Heart left ventricle (tissue), 16 donors: Measurements from ENCODE around the gene ZMAT5. TPM values are rescaled to one million over a fixed set of nuclear protein-coding genes. Genes with fewer than 3 reads are reported as not detected.

Experiments
- ATAC-seq, 4 donors: fragments of 200-7000 bp; cut with Tn5 transposase; one replicate each; pipeline ENCODE4 v1.9.1; 2020 to 2022; ENCODE audit warnings: moderate library complexity in 4 of 4, mild to moderate bottlenecking in 3 of 4, moderate number of reproducible peaks in 1 of 4
- DNase-seq, 5 donors: peaks; one replicate each; pipeline ENCODE4 v3.0.0-alpha.2; 2020
- H3K27ac ChIP-seq, 12 donors: fragments of 200-600 bp; sonication (generic) in 4 of 12; one replicate each; pipeline versions ENCODE4 v1.5.0 to v1.8.0; 2016 to 2022; ENCODE audit warnings: mild to moderate bottlenecking in 2 of 12
- H3K27me3 ChIP-seq, 9 donors: fragments of 200-600 bp; sonication (generic) in 2 of 9; one replicate each; pipeline versions ENCODE4 v1.5.1 to v1.8.0; 2016 to 2022; ENCODE audit warnings: mild to moderate bottlenecking in 3 of 9
- H3K36me3 ChIP-seq, 9 donors: fragments of 200-600 bp; sonication (generic) in 2 of 9; one replicate each; pipeline versions ENCODE4 v1.5.0 to v1.8.0; 2018 to 2022; ENCODE audit warnings: mild to moderate bottlenecking in 2 of 9
- H3K4me1 ChIP-seq, 12 donors: fragments of 200-600 bp; sonication (generic) in 4 of 12; one replicate each; pipeline versions ENCODE4 v1.5.0 to v1.8.0; 2016 to 2022; ENCODE audit warnings: mild to moderate bottlenecking in 3 of 12
- H3K4me3 ChIP-seq, 12 donors: fragments of 200-600 bp; sonication (generic) in 4 of 12; one replicate each; pipeline versions ENCODE4 v1.5.0 to v1.8.0; 2017 to 2022; ENCODE audit warnings: mild to moderate bottlenecking in 9 of 12, moderate library complexity in 4 of 12
- H3K9me3 ChIP-seq, 12 donors: fragments of 200-600 bp; sonication (generic) in 4 of 12; one replicate each; pipeline versions ENCODE4 v1.5.0 to v1.8.0; 2016 to 2022; ENCODE audit warnings: mild to moderate bottlenecking in 1 of 12
- CTCF ChIP-seq, 12 donors: fragments of 200-600 bp; sonication (generic) in 4 of 12; IDR thresholded peaks; one replicate each; pipeline versions ENCODE4 v1.5.0 to v1.8.0; 2018 to 2022; ENCODE audit warnings: antibody characterized with exemption in 12 of 12, mild to moderate bottlenecking in 5 of 12
- POLR2A ChIP-seq, 2 donors: fragments of 450-650 bp; IDR thresholded peaks; one replicate each; pipeline ENCODE4 v1.6.1; 2017; ENCODE audit warnings: antibody characterized with exemption in 2 of 2, mild to moderate bottlenecking in 2 of 2, moderate library complexity in 2 of 2
- WGBS, 4 donors: extraction: QIAGEN DNeasy Blood & Tissue Kit in 2 of 4; methylation state at CpG; one replicate each; pipeline versions ENCODE4 v1.1.5 to v1.1.7; 2013 to 2018; 5-methylcytosine and 5-hydroxymethylcytosine counted together
- intact Hi-C, 10 donors: fragments of 100-400 bp; cut with DNase I; formaldehyde crosslinking; loops; one replicate each; pipeline versions ENCODE4 v1.11.1 to v1.14.2; 2022
- polyA plus RNA-seq, 2 donors: library from polyadenylated mRNA; stranded (reverse); fragments of 200-250 nt; gene quantifications; one replicate each; pipeline ENCODE4 v1.2.3, GENCODE V29; 2013
- total RNA-seq, 9 donors: library from RNA; depleted of rRNA in 2 of 9; stranded (reverse); fragments of >200 nt in 2 of 9; fragmentation: NEBNext Ultra II Directional in 3 of 9; extraction: Animal tissue kit (Norgen Biotek cat#: 25700) in 3 of 9; gene quantifications; one replicate each; pipeline versions ENCODE4 v1.1.0 to v1.2.4, GENCODE V29; 2016 to 2023
- donor health status: ischemic (EF 13 %, LVEDD 7.1; RV severe dilation, severe dysfunction).
- donor health status: healthy with polysubstance abuse.
- donor health status: DM: no; HTN: yes; CAD: no.
- donor health status: DM: no; HTN: no; CAD: no.
- donor health status: ischemic (EF 25% LVEDD 6.9; RV normal size, moderate dysfunction).
- donor health status: ischemic (EF 25% LVEDD 5.7; RV mildly dilated, moderate dysfunction).
- donor health status: healthy.
- donor health status: DM: yes; HTN: yes; CAD: no.
- donor health status: ischemic (EF 35%, LVEDD 5.7; RV mildly dilated, moderate dysfunction).
- donor health status: nonischemic (EF 11% LVEDD 7.7; RV severe dilation, severe dysfunction).
- donor health status: DM: yes; HTN: yes; CAD: no.
- donor health status: PGD.
- donor health status: ischemic (EF 29% LVEDD 5.4; RV normal size, mild dysfunction).
- donor health status: nonischemic (EF 23%, LVEDD 6.1; RV moderate dilation, normal function).

ZMAT5 gene
- total and polyA plus RNA-seq, 11 donors: 19.4 to 37.2 (median 22.7) TPM

GRCh38 chr22:29684244-29684643 is 82.6 kb downstream of the ZMAT5 start:
- WGBS, 4 donors: 93 to 98% (median 96%) methylated on average over 4 of the region's 4 CpGs
- no peak for DNase-seq
- no peak overlapping the region for H3K27ac ChIP-seq
- no peak for TF ChIP-seq POLR2A (IDR thresholded peaks at IDR 0.05)
- no peak for TF ChIP-seq CTCF (IDR thresholded peaks at IDR 0.05)
- H3K27me3 ChIP-seq: no peaks in the 10 kb centered on the region
- H3K4me1 ChIP-seq: no peaks in the 10 kb centered on the region
- intact Hi-C loops: loop anchor here in 3 of 10 donors (10.0 kb wide), 2 partner anchors 321 to 401 kb away; partner anchors contain the start of gene HORMAD2 (in 3 of the 3)
- H3K9me3 ChIP-seq: no peaks in the 10 kb centered on the region
- peaks cover 0 to 90% (median 75%) of the 10 kb centered on the region in 9 donors for H3K36me3 ChIP-seq
- no peak for ATAC-seq
- H3K4me3 ChIP-seq: no peak overlapping the region

GRCh38 chr22:29683536-29683935 is 83.3 kb downstream of the ZMAT5 start:
- Histone ChIP-seq H3K4me1 (no peaks in the 10 kb centered on the region), H3K4me3 (no peak overlapping the region), H3K36me3 (peaks cover 0 to 95% (median 82%) of the 10 kb centered on the region in 9 donors), H3K9me3 (no peaks in the 10 kb centered on the region), H3K27me3 (no peaks in the 10 kb centered on the region), H3K27ac (no peak overlapping the region)
- ATAC-seq: no peak
- DNase-seq: no peak
- intact Hi-C loops: loop anchor here in 3 of 10 donors (10.0 kb wide), 2 partner anchors 321 to 401 kb away; partner anchors contain the start of gene HORMAD2 (in 3 of the 3)
- WGBS, 4 donors: 91 to 95% (median 92%) methylated on average over 4 of the region's 4 CpGs
- no peak for TF ChIP-seq POLR2A (IDR thresholded peaks at IDR 0.05)
- TF ChIP-seq CTCF (IDR thresholded peaks at IDR 0.05): no peak

Other genes with a start within 250 kb of the ZMAT5 start
- 10 to 100 TPM; 33.8 to 88.7 (median 40.6) TPM for gene THOC5, start 213.2 kb downstream of the ZMAT5 start, total RNA-seq
- 10 to 100 TPM; 25.5 to 76.5 TPM for gene THOC5, start 213.2 kb downstream of the ZMAT5 start, polyA plus RNA-seq
- gene NIPSNAP1, start 185.9 kb downstream of the ZMAT5 start, total RNA-seq: 10 to 100 TPM; 16.2 to 30.1 (median 22.7) TPM
- gene NIPSNAP1, start 185.9 kb downstream of the ZMAT5 start, polyA plus RNA-seq: 10 to 100 TPM; 12.2 to 22.3 TPM
- gene NF2, start 163.4 kb downstream of the ZMAT5 start, total RNA-seq: 100 to 1,000 TPM in 1 of 9 donors, 10 to 100 TPM in 8; 41.2 to 137 (median 52.1) TPM
- gene NF2, start 163.4 kb downstream of the ZMAT5 start, polyA plus RNA-seq: 10 to 100 TPM; 15.0 to 73.9 TPM
- not detected for gene CABP7, start 47.0 kb downstream of the ZMAT5 start, total RNA-seq
- under 1 TPM; 0.03 to 0.11 TPM for gene CABP7, start 47.0 kb downstream of the ZMAT5 start, polyA plus RNA-seq
- gene UQCR10, start 362 bp upstream of the ZMAT5 start, total RNA-seq: 100 to 1,000 TPM; 244 to 396 (median 299) TPM
- 1,000 to 10,000 TPM in 1 of 2 donors, 100 to 1,000 TPM in 1; 355 to 1,063 TPM for gene UQCR10, start 362 bp upstream of the ZMAT5 start, polyA plus RNA-seq
- gene ASCC2, start 71.3 kb upstream of the ZMAT5 start, total RNA-seq: 10 to 100 TPM; 23.6 to 53.2 (median 30.4) TPM
- 10 to 100 TPM; 41.8 to 77.1 TPM for gene ASCC2, start 71.3 kb upstream of the ZMAT5 start, polyA plus RNA-seq
- gene MTMR3, start 116.2 kb upstream of the ZMAT5 start, total RNA-seq: 10 to 100 TPM; 26.1 to 44.8 (median 36.7) TPM
- gene MTMR3, start 116.2 kb upstream of the ZMAT5 start, polyA plus RNA-seq: 10 to 100 TPM in 1 of 2 donors, 1 to 10 TPM in 1; 9.6 to 22.3 TPM